HG02588 (cell line): ENCODE results near the gene ZNRF2.
"Not testable (repeated sequence)": the region's sequence is repeated elsewhere in the genome, so short reads cannot be mapped to it uniquely, and the experiment has no call there.

ENCODE experiments used
- ATAC-seq: cut with Tn5 transposase; IDR thresholded peaks from one replicate; pipeline ENCODE4 v1.9.1; 2021; ENCODE audit warnings: mild to moderate bottlenecking, moderate library complexity; ENCODE audit not compliant: unreplicated experiment

ZNRF2 gene

DNA sequence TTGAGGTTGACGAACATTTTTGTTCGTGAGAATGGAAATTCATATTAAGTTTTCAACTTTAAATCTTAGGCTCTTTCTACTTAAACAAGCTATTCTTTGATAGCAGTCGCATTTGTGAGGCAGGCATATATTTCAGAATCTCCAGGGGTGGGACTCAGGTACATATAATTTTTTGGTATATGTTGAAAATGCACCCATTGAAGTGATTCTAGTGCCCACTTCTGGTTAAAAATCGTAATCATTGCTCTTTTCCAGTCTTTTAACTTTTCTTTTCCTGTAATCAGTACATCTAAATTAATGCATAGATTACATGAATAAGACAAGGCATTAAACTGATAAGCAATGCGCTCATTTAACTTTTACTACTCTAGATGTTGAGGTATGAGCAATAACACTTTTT lies 67.8 kb downstream of the ZNRF2 start:
- no peak for ATAC-seq

GRCh38 chr7:30353532-30353931 lies 69.1 kb downstream of the ZNRF2 start:
- ATAC-seq: no peak

GRCh38 chr7:30353932-30354607 lies 69.7 kb downstream of the ZNRF2 start:
- ATAC-seq: no peak

DNA sequence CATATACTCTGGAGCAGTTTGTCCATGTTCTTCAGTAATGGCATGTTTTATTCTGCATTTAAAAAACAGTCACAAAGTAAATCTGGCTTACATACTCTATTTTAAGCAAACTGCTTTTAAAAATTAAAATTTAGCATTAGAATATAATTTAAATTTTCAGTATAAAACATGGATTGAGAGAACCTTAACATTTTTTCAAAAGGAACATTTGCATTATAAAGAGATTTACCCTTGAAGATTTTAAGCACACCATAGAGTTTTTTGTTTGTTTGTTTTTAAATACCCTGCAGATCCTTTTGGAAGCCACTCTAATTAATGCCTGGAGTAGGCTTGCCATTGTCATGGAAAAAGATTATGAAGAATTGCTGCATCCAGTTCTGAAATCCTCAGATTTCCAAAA lies 70.4 kb downstream of the ZNRF2 start:
- no peak for ATAC-seq

- ATAC-seq: no peak
Measured at GRCh38 chr7:30359957-30360356, 75.6 kb downstream of the ZNRF2 start.

GRCh38 chr7:30363778-30364563 lies 79.6 kb downstream of the ZNRF2 start:
- no peak for ATAC-seq

GRCh38 chr7:30364773-30365172 lies 80.4 kb downstream of the ZNRF2 start:
- no peak for ATAC-seq

GRCh38 chr7:30365621-30366020 lies 81.2 kb downstream of the ZNRF2 start:
- ATAC-seq: no peak

DNA sequence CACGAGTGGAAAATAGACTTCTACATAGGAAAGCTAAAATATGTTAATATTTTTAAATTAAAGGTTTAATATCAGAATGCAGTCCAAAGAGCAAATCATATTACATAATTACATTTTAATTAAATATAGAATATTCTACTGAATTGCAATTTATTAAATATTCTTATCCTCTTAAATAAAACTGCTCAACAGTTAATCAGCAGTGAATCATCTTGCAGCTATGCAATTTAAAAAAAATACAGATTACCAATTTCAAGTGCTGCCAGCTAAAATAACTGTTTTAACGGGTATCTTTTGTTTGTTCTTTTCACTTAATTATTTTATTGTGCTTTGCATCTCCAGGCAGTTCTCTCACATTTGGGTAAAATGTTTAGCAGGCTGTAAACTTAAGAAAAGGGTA lies 82.2 kb downstream of the ZNRF2 start:
- ATAC-seq: no peak

GRCh38 chr7:30367561-30367960 lies 83.2 kb downstream of the ZNRF2 start:
- ATAC-seq: no peak

DNA sequence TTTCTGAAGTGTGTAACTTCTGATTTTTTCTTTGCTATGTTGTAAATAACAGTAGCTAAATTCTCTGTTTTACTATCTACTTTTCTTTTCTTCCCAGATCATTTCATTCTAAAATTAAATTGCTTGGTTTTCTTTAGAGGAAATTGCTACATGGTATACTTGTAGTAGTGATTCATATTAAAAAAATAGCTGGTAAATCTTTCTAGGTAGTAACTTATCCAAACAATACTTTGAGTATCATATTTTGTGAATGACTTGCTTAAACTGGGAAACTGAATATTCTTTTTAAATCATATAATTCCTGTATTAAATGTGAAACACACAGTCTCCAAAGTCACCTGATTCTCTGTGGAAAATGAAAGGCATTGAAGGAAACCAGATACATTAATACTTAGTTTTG lies 85.5 kb downstream of the ZNRF2 start:
- no peak for ATAC-seq

DNA sequence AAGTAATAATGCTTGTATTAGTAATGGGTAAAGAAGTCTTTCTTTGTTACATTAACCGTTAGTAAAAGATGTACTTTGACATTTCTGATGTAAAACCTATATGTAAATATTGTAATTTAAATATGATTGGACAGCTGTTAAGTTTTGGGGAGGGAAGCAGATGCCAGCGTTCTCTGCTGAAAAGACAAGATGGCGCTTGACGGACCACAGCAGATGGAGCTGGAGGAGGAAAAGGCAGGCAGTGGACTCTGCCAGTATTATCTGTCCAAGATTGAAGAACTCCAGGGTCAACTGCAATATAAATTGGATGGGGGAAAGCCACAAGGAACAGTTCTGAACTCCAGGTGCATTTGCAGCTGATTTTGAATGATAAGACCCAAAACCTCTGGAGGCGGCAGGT lies 86.9 kb downstream of the ZNRF2 start:
- no peak for ATAC-seq

DNA sequence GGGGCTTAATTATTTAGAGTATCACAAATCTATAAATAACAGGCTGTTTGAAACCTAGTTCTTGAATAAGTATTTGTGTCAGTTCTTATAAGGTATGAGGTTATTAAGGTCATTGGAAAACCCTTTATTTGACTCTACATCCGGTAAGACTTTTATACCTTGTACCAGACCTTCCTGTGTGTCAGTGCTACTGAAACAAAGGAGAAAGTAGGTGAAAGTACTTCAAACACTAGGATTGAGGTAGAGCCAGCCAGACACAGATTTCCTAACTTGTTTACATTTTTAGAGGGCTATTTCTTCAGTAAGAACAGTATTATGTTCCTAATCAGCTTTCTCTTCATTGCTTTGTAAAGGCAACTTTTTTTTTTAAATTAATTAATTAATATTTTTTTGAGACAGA lies 93.9 kb downstream of the ZNRF2 start:
- ATAC-seq: no peak

- no peak for ATAC-seq
Measured at GRCh38 chr7:30379131-30379530, 94.7 kb downstream of the ZNRF2 start.

DNA sequence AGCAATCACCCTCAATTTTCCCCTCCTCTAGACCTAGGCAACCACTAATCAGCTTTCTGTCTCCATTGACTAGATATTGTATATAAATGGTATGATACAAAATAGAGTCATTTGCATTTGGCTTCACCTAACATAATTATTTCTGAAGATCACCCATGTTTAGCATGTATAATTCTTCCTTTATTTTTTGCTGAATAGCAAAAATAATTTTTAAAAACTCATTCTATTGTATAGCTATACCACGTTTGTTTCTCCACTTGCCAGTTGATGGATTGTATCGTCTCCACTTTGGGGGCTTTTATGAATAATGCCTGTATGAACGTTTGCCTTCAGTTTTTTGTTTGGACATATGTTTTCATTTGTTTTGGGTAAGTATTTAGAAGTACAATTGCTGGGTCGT lies 95.3 kb downstream of the ZNRF2 start:
- no peak for ATAC-seq

DNA sequence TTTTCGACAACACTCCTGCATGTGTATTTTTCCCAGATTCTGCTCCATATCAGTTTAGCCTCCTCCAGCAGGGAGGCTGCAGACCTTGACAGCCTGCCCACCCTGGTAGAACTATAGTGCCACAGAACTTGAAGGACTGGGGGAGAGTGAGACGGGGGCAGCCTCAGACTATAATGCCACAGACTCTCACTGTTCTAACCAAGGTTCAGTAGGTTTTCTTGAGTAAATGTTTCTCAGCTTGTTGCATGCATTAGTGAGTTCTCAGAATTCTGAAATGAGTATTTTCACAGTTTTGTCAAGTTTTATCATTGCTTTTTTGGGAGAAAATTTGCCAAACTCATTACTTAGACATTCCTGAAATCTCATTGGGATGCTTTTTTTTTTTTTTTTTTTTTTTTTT lies 95.9 kb downstream of the ZNRF2 start:
- no peak for ATAC-seq

GRCh38 chr7:30380824-30381223 lies 96.4 kb downstream of the ZNRF2 start:
- not testable (repeated sequence) for ATAC-seq

DNA sequence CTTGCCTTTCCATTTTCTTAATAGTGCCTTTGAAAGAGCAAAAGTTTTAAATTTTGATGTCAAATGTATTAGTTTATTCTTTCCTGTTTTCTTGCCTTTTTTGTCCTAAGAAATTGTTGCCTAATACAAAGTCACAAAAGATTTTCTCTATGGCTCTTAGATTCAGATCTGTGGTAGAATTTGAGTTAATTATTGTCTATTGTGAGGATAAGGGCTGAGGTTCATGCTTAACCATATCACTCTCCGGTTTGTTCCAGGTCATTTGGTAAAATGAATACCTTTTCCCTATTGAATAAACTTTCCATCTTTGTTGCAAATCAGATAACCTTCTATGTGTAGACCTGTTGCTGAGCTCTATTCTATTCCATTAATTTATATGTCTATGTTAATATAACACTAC lies 98.2 kb downstream of the ZNRF2 start:
- ATAC-seq: no peak

GRCh38 chr7:30389791-30390190 lies 105.4 kb downstream of the ZNRF2 start:
- no peak for ATAC-seq

DNA sequence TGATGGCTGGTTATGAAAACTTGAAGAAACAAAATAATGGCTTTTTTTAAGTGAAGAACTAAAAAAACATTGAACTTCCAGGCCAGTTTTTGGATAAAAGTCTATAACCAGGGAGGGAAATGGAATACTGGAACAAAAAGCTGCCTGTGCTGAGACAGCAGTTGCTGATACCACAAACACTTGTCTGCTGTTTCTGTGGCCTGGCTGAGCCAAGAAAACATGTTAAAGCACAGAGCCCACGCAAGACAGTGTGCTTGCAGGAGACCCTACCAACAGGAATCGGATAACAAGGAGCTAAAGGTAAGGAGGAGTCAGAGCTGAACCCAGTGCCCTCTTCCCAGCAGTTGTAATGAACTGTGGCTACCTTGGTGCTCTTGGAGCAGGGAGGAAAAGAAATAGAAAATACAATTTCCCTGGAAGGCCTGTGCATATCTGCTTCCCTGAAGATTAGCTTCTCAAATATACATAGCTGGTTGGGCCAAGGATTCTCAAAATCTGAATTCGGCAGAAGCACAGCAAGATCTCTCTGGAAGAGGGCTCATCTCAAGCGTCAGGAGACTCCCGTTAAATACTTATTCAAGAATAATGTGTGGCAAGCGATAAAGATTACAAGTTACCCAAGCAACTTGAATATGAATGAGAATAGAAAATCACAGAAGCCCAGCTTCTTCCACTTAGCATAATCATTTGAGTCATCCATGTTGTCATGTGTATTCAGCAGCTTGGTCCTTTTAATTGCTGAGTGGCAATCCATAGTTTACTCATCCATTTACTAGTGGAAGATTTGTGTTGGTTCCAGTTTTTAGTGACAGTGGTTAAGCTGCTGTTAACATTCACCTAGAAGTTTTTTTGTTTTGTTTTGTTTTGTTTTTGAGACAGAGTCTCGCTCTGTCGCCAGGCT lies 106.6 kb downstream of the ZNRF2 start:
- no peak for ATAC-seq

DNA sequence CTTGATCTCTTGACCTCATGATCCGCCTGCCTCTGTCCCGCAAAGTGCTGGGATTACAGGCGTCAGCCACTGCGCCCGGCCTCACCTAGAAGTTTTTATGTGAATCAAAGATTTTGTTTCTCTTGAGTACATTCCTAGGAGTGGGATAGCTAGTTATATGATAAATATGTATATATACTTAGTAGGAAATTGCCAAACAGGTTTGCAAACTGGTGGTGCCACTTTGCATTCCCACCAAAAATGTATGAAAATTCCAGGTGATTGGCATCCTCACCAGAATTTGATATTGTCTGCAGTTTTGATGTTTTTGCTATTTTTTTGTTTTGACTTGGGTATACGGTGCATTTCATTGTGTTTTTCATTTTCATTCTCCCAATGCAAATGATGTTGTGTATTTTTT lies 107.4 kb downstream of the ZNRF2 start:
- no peak for ATAC-seq

- ATAC-seq: no peak
Measured at GRCh38 chr7:30395676-30396075, 111.3 kb downstream of the ZNRF2 start.
